NCI-H1694 treated with DMSO at 0.1 percent for 48 hours (cell line): ENCODE measurements around the gene GTF2A1L.

Source experiments
- DNase-seq: peaks from one replicate; lab custom pipeline; 2025; lab: John Stamatoyannopoulos, UW

Gene GTF2A1L

GRCh38 chr2:48707466-48707865 lies 89.8 kb downstream of the GTF2A1L start:
- DNase-seq: no peak

GRCh38 chr2:48709096-48710034 lies 91.7 kb downstream of the GTF2A1L start:
- no peak for DNase-seq

- no peak for DNase-seq
Measured at GRCh38 chr2:48711343-48711742, 93.7 kb downstream of the GTF2A1L start.

DNA sequence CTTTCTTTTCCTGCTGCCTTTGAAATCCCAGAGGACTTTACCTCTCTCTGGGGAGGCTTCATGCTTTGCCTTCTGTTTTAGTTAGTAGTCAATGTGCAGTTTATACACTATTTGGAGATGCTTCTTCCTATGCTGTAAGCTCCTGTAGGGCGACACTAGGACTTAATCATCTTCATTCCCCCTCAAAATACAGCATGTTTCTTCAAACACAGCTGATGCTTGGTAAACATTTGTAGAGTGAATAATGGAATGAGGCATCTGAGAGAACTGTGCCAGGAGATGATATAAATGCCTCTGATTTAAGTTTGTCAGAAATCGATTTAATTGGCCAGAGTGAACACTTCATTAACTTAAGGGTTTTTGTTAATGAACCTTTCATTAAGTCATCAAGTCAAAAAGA lies 94.5 kb downstream of the GTF2A1L start:
- DNase-seq: no peak

GRCh38 chr2:48713647-48714046 lies 96.0 kb downstream of the GTF2A1L start:
- DNase-seq: no peak

- no peak for DNase-seq
Measured at GRCh38 chr2:48714245-48714644, 96.6 kb downstream of the GTF2A1L start.

- DNase-seq: no peak
Measured at GRCh38 chr2:48715042-48715899, 97.6 kb downstream of the GTF2A1L start.

GRCh38 chr2:48715956-48716355 lies 98.3 kb downstream of the GTF2A1L start:
- DNase-seq: no peak

DNA sequence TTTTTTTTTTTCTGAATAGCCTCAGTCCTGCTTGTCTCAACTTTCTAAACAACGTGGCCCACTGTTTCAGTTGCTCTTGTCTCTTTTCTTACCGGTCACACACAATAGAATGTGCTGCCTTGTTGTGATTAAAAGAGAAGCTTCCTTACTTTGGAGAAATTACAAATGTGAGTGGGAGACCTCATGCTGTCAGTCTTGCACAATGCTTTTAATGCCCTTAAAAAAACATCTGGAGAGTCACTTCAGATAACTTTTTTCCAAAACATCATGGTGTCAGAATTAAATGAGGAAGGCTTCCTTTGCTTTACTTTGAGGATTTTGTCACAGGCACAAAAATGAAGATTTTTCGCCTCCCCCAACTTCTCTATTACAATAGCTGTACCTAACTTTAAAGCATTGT lies 100.2 kb downstream of the GTF2A1L start:
- no peak for DNase-seq

- no peak for DNase-seq
Measured at GRCh38 chr2:48719480-48720177, 102.0 kb downstream of the GTF2A1L start.

DNA sequence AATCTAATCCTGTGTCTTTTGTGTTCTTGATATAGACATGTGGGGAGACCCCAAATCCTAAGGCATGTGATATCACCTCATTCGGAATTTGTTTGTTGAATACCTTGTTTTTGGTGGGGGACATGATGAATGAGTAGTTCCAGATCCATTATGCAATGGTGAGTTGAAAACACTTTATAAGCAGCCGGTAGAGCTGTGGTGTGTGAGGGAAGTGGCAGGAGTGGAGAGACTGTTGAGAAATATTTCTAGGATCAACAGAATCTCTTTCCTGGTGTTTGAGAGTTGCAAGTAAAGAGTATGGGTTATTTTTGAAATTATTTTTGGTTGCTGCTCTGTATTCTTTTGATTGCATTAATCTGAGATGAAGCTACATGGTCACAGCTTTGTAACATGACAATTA lies 103.5 kb downstream of the GTF2A1L start:
- no peak for DNase-seq

GRCh38 chr2:48722391-48722790 lies 104.7 kb downstream of the GTF2A1L start:
- DNase-seq: no peak

- no peak for DNase-seq
Measured at GRCh38 chr2:48723129-48723528, 105.5 kb downstream of the GTF2A1L start.

GRCh38 chr2:48724278-48724677 lies 106.6 kb downstream of the GTF2A1L start:
- no peak for DNase-seq

DNA sequence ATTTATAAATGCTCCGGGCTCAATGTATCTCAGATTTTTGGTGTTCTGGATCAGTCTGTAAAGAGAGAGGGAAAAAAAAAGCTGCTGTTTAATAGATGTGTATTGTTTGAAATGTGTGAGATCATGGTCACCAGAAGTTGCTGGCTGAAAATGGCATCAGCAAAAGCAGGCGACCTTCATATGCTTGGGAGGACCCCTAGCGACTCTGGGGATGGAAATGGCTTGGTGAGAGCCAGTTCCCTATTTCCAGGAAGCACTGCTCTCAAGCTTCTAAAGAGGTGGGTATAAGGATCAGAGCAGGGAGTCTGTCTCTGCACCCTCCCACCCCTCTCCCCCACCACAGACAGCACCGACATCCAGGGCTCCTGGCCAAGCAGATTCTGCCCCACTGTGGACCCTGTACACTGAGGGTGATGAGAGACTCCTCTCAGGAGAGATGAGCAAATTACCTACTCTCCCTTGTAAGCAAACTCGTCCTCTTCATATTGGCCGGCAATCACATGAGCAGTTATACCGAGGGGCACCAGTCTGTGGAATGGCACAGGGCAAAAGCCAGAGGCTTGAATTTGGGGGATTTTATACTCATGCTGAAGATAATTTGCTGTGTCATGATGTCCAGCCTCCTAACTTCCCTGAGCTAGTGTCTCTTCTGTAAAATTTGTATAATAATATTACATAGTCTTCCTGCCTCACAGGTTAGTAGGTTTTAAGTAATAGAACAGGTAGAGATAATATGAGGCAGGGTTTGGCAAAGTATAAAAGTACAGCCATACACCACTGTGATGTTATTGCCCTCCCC lies 108.2 kb downstream of the GTF2A1L start:
- no peak for DNase-seq

DNA sequence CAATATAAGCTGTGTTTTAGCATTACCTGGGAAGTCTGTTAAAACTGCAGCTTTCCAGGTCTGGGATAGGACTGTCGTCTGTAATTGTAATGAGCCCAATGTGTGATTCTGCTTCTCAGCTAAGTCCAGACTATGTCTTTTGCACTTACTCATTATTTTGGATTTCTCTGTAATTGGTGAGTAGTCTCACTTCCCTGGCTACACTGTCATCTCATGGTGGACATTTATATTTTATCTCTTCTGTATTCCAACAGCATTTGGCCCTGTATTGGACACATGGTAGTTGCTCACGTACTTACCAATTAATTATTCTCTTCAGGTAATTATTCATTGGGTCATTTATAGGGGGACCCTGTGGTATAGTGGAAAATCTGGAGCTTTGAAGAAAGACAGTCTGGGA lies 109.9 kb downstream of the GTF2A1L start:
- DNase-seq: no peak

DNA sequence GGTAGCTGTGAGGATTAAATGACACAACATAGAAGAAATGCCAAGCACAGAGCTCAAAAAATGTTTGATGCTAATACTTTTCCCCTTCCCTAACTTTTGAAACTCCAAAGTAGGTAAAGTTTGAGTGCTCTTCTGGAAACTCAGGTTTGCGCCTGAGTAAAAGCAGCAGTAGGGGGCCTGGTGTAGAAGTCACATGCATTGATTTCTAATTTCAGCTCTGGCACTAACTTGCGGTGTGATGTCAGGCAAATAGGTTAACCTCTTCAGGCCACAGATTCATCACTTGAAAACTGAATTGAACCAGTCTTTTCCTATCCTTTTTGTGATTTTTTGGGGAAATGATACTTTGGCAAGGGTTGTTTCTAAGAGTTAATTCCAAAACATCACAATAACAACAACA lies 110.6 kb downstream of the GTF2A1L start:
- no peak for DNase-seq

DNA sequence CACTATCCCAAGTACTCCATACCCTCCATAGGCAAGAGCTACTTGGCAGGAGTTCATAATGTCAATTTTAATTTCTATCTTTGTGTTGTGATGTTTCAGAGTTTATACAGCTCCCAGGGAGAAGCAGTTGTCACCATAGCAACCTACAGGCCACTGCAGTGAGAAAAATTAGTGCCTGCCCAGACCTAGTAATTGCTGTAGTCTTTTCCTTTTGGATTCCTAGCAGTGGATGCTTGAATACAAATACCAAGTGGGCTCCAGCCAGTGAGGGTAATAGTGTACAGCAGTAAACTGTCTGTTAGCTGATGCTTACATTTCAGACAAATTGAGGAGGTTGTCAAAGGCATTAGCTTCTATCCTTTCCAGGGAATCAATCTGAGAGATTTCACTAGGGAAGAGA lies 111.2 kb downstream of the GTF2A1L start:
- no peak for DNase-seq
